Ovary (tissue), 9 donors: Measurements from ENCODE around the gene RBPJ. TPM values are rescaled to one million over a fixed set of nuclear protein-coding genes. Genes with fewer than 3 reads are reported as not detected.

Source experiments
- DNase-seq, 5 donors: peaks; one replicate each; pipeline ENCODE4 v3.0.0-alpha.2; 2019 to 2020
- H3K27ac ChIP-seq, 2 donors: fragments of 200-600 bp; one replicate each; pipeline versions ENCODE4 v1.5.1 to v1.8.0; 2019 to 2022
- H3K27me3 ChIP-seq: fragments of 200-600 bp; one replicate; pipeline ENCODE4 v1.8.0; 2022
- H3K36me3 ChIP-seq: fragments of 200-600 bp; sonication (generic); one replicate; pipeline ENCODE4 v1.5.1; 2019
- H3K4me1 ChIP-seq: one replicate; pipeline ENCODE4 v1.8.1; 2013; ENCODE audit warnings: mild to moderate bottlenecking, moderate library complexity; ENCODE audit not compliant: insufficient read depth
- H3K4me3 ChIP-seq: fragments of 200-600 bp; sonication (generic); one replicate; pipeline ENCODE4 v1.5.1; 2017
- H3K9me3 ChIP-seq, 2 donors: fragments of 200-600 bp in 1 of 2; sonication (generic) in 1 of 2; one replicate each; pipeline versions ENCODE4 v1.5.1 to v1.8.1; 2013 to 2019; ENCODE audit warnings: mild to moderate bottlenecking in 1 of 2, moderate library complexity in 1 of 2
- EP300 ChIP-seq: sonication (generic); formaldehyde crosslinking; IDR thresholded peaks from one replicate; pipeline ENCODE4 v1.6.1; 2017; ENCODE audit warnings: antibody characterized with exemption
- POLR2A ChIP-seq: fragments of 450-650 bp; IDR thresholded peaks from one replicate; pipeline ENCODE4 v1.6.1; 2017; ENCODE audit warnings: antibody characterized with exemption, mild to moderate bottlenecking, moderate library complexity
- WGBS, 3 donors: extraction: QIAGEN DNeasy Blood & Tissue Kit in 1 of 3; methylation state at CpG; one replicate each; pipeline versions ENCODE4 v1.1.5 to v1.1.7; 2013 to 2017; 5-methylcytosine and 5-hydroxymethylcytosine counted together
- intact Hi-C, 4 donors: fragments of 100-400 bp; cut with DNase I; formaldehyde crosslinking; loops; one replicate each; pipeline versions ENCODE4 v1.11.0 to v1.15.1; 2022 to 2023
- polyA plus RNA-seq, 2 donors: library from polyadenylated mRNA; stranded (reverse); fragments of 200-250 nt in 1 of 2; fragments of 350-450 nt in 1 of 2; fragmentation: Illumina TruSeq in 1 of 2; extraction: RNeasy Lipid Tissue Mini Kit (QIAGEN cat#74804) in 1 of 2; gene quantifications; one replicate each; pipeline ENCODE4 v1.2.3, GENCODE V29; 2013 to 2014
- total RNA-seq, 7 donors: library from RNA; depleted of rRNA in 2 of 7; stranded (reverse); fragments of >200 nt in 2 of 7; fragmentation: NEBNext Ultra II Directional in 3 of 7; extraction: Animal tissue kit (Norgen Biotek cat#: 25700) in 3 of 7; gene quantifications; one replicate each; pipeline versions ENCODE4 v1.1.0 to v1.2.4, GENCODE V29; 2016 to 2023
- TF ChIP-seq, protein P1 (sequence below), 3 donors: fragments of 450-650 bp in 2 of 3; fragments of 200-600 bp in 1 of 3; IDR thresholded peaks; one replicate each; pipeline versions ENCODE4 v1.5.1 to v1.8.0; 2016 to 2022; ENCODE audit warnings: antibody characterized with exemption in 3 of 3, mild to moderate bottlenecking in 1 of 3
- donor health status: DM: no; HTN: no; CAD: no; lungs with moderate emphysema.
- donor health status: DM: no; HTN: no; CAD: no.
- donor health status: Bipolar disorder and iron deficiency.
- donor health status: DM: yes; HTN: yes; CAD: no.
- donor health status: DM: no; HTN: no; CAD: no.
- donor health status: DM: yes; HTN: yes; CAD: no.

RBPJ gene
- total and polyA plus RNA-seq, 9 donors: 36.0 to 75.1 (median 62.7) TPM

DNA sequence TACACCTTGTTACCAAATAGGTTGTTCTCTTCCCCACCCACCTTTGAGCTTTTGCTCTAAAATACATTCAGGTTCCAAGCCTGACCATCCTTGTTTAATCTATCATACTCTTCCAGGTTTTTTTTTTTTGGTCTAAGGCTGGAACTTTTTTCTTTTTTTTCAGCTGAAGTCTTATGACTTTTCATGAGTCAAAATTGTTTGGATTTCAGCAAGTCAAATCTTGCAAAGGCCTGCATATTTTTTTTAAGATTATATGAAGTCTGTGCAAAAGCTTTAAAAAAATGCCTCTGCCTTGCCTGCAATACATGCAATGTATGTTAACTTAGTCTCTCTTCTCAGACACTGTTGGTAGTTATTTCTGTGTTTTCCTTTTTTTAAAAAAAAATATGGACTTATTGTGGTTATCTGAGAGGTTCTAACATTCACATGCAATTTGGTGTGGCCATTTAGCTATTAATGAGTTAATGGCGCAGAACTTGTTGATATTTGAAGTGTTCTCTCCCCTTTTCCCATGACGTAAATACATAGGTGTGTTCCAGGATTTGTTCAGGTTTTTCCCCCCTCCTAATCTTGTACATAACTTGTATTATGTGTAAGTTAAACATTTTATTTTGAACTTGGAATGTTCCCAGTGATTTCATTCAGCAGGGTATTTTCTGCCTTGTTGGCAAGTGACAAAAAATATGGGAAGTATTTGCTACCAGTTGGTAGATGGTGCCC lies 110.8 kb downstream of the RBPJ start:
- intact Hi-C loops: no loop called here
- no peaks in the 10 kb centered on the region for H3K27me3 ChIP-seq
- no peak for TF ChIP-seq POLR2A
- H3K36me3 ChIP-seq: no peaks in the 10 kb centered on the region
- peak overlapping the region in 1 of 2 donors; percentile 42 for H3K27ac ChIP-seq
- H3K9me3 ChIP-seq: no peaks in the 10 kb centered on the region
- H3K4me1 ChIP-seq: peaks cover 16% of the 10 kb centered on the region
- no peak for DNase-seq
- 13 to 48% (median 32%) methylated on average over 2 of the region's 2 CpGs for WGBS, 3 donors
- no peak overlapping the region for H3K4me3 ChIP-seq

DNA sequence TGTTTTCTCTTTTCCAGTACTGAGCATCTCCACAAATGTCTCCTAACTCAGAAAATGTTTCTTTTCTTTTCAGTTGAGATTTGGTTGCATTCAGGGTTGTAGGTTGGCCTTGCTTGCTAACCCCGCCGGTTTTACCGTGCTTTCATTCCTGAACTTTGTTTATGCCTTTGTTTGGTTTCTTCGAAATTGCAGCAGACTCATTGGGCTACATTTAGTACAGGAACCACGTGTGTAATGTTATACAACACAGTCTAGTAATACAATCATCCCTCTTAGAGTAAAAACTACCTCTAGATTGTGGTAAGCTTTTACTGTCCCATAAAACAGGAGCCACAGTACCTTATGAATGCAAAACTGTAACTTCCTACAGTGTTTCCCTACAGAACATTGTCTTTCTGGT lies 111.6 kb downstream of the RBPJ start:
- DNase-seq: no peak
- Histone ChIP-seq H3K27ac (peak overlapping the region in 1 of 2 donors; percentile 42), H3K9me3 (no peaks in the 10 kb centered on the region), H3K4me3 (no peak overlapping the region), H3K27me3 (no peaks in the 10 kb centered on the region), H3K36me3 (no peaks in the 10 kb centered on the region), H3K4me1 (peaks cover 16% of the 10 kb centered on the region)
- TF ChIP-seq, protein P1, sequence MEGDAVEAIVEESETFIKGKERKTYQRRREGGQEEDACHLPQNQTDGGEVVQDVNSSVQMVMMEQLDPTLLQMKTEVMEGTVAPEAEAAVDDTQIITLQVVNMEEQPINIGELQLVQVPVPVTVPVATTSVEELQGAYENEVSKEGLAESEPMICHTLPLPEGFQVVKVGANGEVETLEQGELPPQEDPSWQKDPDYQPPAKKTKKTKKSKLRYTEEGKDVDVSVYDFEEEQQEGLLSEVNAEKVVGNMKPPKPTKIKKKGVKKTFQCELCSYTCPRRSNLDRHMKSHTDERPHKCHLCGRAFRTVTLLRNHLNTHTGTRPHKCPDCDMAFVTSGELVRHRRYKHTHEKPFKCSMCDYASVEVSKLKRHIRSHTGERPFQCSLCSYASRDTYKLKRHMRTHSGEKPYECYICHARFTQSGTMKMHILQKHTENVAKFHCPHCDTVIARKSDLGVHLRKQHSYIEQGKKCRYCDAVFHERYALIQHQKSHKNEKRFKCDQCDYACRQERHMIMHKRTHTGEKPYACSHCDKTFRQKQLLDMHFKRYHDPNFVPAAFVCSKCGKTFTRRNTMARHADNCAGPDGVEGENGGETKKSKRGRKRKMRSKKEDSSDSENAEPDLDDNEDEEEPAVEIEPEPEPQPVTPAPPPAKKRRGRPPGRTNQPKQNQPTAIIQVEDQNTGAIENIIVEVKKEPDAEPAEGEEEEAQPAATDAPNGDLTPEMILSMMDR (IDR thresholded peaks at IDR 0.05): no peak
- TF ChIP-seq POLR2A (no peak), EP300 (no peak)
- 6 to 30% (median 10%) methylated on average over 5 of the region's 5 CpGs for WGBS, 3 donors
- intact Hi-C loops: no loop called here

DNA sequence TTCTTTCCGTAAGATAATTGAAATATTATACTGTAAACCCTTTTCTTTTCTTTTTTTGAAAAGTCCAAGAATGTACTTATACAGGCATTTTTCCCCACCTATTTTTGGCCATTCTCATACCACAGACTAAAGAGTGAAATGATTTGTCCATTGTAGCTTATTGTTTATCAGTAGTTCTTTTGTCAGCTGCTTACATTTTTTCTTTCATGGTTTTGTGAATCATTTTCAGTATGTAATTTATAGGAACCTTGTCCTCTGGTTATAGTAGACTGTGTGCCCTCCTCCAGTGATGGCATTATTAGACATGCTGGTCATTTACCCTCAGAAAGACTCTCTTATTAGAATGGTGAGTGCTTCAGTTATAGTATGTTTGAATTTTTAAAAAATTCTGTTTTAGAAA lies 112.7 kb downstream of the RBPJ start:
- H3K27ac ChIP-seq: peak overlapping the region in 1 of 2 donors; percentile 42
- TF ChIP-seq EP300 (no peak), POLR2A (no peak)
- no peaks in the 10 kb centered on the region for H3K27me3 ChIP-seq
- no peaks in the 10 kb centered on the region for H3K36me3 ChIP-seq
- peaks cover 16% of the 10 kb centered on the region for H3K4me1 ChIP-seq
- H3K9me3 ChIP-seq: no peaks in the 10 kb centered on the region
- intact Hi-C loops: no loop called here
- DNase-seq: no peak
- WGBS, 3 donors: 39 to 61% (median 41%) methylated on average over 1 of the region's 1 CpG
- no peak overlapping the region for H3K4me3 ChIP-seq

DNA sequence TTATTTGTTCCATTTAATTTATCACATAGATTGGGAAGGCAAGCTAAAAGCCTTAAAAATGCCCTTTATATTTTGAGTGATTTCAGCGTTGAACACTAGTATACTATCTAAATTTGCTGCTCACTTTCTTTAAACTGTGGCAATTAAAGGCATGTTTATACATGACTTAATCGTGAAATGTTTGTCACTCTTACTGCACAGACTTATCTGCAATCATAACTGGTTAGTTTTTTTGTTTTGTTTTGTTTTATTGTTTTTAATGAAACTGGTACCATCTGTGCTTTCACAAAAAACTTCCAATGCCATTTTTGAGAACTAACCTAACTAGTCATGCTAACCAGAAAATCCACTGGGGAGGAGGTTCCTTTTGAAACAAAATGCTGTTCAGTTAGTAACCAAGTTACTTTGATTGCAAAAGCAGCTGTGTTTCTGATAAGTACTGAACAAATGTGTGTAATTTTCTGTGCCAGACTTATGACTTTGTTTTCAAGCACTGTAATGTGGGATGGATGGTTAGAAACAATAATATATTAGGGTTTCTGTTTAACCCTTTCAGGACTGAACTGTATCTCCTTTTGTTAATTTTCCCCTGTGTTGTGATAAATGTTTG lies 113.3 kb downstream of the RBPJ start:
- Histone ChIP-seq H3K36me3 (no peaks in the 10 kb centered on the region), H3K4me1 (peaks cover 16% of the 10 kb centered on the region), H3K9me3 (no peaks in the 10 kb centered on the region), H3K27me3 (no peaks in the 10 kb centered on the region), H3K4me3 (no peak overlapping the region), H3K27ac (peak overlapping the region in 1 of 2 donors; percentile 42)
- TF ChIP-seq POLR2A (no peak), EP300 (no peak)
- TF ChIP-seq, protein P1 (IDR thresholded peaks at IDR 0.05): no peak
- 8 to 18% (median 11%) methylated on average over 2 of the region's 2 CpGs for WGBS, 3 donors
- DNase-seq: no peak
- intact Hi-C loops: no loop called here

DNA sequence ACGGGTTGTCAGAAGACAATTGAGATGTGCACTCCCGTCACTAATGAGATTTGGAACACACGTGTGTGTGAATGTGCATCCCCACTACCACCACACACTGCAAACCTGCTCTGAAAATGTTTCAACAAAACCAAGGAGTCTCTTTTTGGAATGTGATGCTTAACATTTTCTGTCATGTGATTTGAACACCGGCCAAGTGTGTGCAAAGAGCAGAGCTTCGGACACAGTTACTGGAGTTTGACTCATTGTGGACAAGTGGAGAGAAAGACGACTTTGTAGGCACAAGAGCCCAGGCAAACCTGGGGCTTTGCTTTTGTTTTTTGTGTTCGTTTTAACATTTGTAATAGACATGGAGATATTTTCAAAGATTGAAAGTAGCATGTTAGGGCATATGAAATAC lies 120.3 kb downstream of the RBPJ start:
- TF ChIP-seq POLR2A (no peak), EP300 (no peak)
- TF ChIP-seq, protein P1 (IDR thresholded peaks at IDR 0.05): no peak
- H3K4me1 ChIP-seq: peaks cover 3% of the 10 kb centered on the region
- peak in 2 of 5 donors; percentile 32 to 41 for DNase-seq
- no peaks in the 10 kb centered on the region for H3K9me3 ChIP-seq
- intact Hi-C loops: no loop called here
- H3K4me3 ChIP-seq: no peak overlapping the region
- no peaks in the 10 kb centered on the region for H3K27me3 ChIP-seq
- 37 to 49% (median 41%) methylated on average over 7 of the region's 7 CpGs for WGBS, 3 donors
- no peaks in the 10 kb centered on the region for H3K36me3 ChIP-seq
- H3K27ac ChIP-seq: no peak overlapping the region
